ENCODE measurements around the gene SCAND1.
"Not testable (repeated sequence)": the region's sequence is repeated elsewhere in the genome, so short reads cannot be mapped to it uniquely, and the experiment has no call there.

Gene SCAND1

GRCh38 chr20:35954200-35954906, at the start of gene SCAND1:
TSS of gene SCAND1 (minus strand) at chr20:35954502. CDS start at chr20:35954284, 218 bp downstream.
- DNase-seq (ENCODE audit: low read depth) = peak; percentile 91
- H3K4me3 ChIP-seq (ENCODE audit: low read depth, low read length) = peak within 1 kb of the TSS; percentile 98
- TF ChIP-seq, protein P1, sequence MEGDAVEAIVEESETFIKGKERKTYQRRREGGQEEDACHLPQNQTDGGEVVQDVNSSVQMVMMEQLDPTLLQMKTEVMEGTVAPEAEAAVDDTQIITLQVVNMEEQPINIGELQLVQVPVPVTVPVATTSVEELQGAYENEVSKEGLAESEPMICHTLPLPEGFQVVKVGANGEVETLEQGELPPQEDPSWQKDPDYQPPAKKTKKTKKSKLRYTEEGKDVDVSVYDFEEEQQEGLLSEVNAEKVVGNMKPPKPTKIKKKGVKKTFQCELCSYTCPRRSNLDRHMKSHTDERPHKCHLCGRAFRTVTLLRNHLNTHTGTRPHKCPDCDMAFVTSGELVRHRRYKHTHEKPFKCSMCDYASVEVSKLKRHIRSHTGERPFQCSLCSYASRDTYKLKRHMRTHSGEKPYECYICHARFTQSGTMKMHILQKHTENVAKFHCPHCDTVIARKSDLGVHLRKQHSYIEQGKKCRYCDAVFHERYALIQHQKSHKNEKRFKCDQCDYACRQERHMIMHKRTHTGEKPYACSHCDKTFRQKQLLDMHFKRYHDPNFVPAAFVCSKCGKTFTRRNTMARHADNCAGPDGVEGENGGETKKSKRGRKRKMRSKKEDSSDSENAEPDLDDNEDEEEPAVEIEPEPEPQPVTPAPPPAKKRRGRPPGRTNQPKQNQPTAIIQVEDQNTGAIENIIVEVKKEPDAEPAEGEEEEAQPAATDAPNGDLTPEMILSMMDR (IDR thresholded peaks at IDR 0.05; ENCODE audit: low read depth, low read length, missing control alignments) = peak; percentile 98
- in situ Hi-C loops (cut with HindIII; ENCODE audit: low sequenced_read_pairs) = no loop called here

GRCh38 chr20:36004045-36004444, 49.7 kb upstream of the SCAND1 start:
- in situ Hi-C loops (cut with HindIII; ENCODE audit: low sequenced_read_pairs) = no loop called here

DNA sequence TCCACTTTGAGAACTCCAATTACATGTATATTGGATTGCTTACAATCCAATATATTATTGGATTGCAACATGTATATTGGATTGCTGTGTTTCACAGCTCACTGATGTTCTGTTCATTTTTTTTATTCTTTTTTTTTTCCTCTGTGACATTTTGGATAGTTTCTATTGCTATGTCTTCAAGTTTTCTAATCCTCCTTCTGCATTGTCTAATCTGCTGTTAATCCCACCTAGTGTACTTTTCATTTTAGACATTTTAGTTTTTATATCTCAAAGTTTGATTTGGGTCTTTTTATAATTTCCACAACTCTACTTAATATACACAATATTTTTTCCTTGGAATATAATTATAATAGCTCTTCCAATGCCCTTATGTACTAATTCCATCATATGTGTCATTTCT, 48.6 kb upstream of the SCAND1 start:
- TF ChIP-seq, protein P1 (IDR thresholded peaks at IDR 0.05; ENCODE audit: low read depth, low read length, missing control alignments) = no peak
- DNase-seq (ENCODE audit: low read depth) = no peak
- in situ Hi-C loops (cut with HindIII; ENCODE audit: low sequenced_read_pairs) = no loop called here
- H3K4me3 ChIP-seq (ENCODE audit: low read depth, low read length) = no peak overlapping the region

More at GRCh38 chr20:36004045-36004444, 49.7 kb upstream of the SCAND1 start:
- TF ChIP-seq, protein P1 (IDR thresholded peaks at IDR 0.05; ENCODE audit: low read depth, low read length, missing control alignments) = no peak
- no peak overlapping the region for H3K4me3 ChIP-seq (ENCODE audit: low read depth, low read length)
- DNase-seq (ENCODE audit: low read depth) = no peak

DNA sequence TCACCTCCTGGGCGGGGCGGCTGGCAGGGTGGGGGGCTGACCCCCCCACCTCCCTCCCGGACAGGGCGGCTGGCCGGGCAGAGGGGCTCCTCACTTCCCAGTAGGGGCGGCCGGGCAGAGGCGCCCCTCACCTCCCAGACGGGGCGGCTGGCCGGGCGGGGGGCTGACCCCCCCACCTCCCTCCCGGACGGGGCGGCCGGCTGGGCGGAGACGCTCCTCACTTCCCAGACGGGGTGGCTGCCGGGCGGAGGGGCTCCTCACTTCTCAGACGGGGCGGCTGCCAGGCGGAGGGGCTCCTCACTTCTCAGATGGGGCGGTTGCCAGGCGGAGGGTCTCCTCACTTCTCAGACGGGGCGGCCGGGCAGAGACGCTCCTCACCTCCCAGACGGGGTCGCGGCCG, 47.0 kb upstream of the SCAND1 start:
- H3K4me3 ChIP-seq (ENCODE audit: low read depth, low read length); in situ Hi-C loops (cut with HindIII; ENCODE audit: low sequenced_read_pairs); DNase-seq (ENCODE audit: low read depth): not testable (repeated sequence)

DNA sequence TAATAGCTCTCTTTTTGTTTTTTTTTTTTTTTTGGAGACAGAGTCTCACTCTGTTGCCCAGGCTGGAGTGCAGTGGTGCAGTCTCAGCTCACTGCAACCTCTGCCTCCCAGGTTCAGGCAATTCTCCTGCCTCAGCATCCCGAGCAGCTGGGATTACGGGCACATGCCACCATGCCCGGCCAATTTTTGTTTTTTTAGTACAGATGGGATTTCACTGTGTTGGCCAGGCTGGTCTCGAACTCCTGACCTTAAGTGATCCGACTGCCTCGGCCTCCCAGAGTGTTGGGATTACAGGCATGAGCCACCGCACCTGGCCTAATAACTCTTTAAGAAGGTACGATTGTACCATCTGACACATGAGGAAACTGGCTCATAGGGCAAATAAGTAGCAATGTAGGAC, 42.2 kb upstream of the SCAND1 start:
- DNase-seq (ENCODE audit: low read depth); H3K4me3 ChIP-seq (ENCODE audit: low read depth, low read length); in situ Hi-C loops (cut with HindIII; ENCODE audit: low sequenced_read_pairs): not testable (repeated sequence)

DNA sequence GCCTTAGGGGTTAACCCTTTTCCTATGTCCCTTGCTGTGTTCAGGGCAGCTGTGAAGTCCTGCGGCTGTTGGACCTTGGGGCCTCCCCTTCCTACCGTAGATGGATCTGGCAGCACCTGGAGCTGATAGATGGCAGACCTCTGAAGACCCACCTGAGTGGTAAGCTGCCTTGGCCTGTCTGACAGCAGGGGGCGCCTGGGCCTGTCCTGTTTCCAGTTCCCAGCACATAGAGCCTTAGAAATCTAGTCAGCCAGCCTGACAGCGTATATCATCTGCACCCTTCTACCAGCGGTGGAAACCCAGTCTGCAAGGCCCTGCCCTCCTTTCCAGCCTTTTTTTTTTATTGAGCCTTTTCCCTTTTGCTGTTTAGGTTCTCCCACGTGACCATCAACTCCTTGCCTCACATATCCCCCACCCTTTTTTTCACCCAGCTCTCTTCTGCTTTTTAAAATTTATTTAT, 40.7 kb upstream of the SCAND1 start:
- in situ Hi-C loops (cut with HindIII; ENCODE audit: low sequenced_read_pairs) = no loop called here

DNA sequence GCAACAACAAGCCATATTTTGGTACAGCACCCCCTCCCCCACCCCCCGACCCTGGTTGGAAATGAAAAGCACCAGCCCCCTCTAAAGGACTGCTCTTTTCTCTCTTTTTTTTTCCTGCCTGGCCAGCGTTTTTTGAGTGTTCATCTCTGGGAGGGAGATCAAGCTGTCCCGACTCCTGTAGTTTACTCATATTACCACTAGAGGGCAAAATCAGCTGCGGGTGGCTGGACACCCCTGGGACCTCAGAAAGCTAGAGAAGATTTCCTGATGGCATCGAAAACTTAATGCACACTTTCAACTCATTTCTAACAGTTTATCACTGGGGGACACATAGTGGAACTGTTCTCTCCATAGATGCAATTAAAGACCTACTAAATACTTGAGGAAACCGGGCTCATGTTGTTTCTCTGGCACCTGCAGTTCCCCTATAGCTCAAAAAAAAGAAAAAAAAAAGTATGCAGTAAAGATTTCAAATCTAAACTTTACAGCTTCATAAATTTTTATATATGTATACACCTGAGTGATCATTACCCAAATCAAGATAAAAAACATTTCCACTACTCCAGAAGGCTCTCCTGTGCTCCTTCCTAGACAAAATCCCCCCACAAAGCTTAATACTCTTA, 38.5 kb upstream of the SCAND1 start:
- TF ChIP-seq, protein P1 (IDR thresholded peaks at IDR 0.05; ENCODE audit: low read depth, low read length, missing control alignments) = peak; percentile 91
- H3K4me3 ChIP-seq (ENCODE audit: low read depth, low read length) = no peak overlapping the region
- in situ Hi-C loops (cut with HindIII; ENCODE audit: low sequenced_read_pairs) = no loop called here
- DNase-seq (ENCODE audit: low read depth) = peak; percentile 22

More for the DNA sequence above, 40.7 kb upstream of the SCAND1 start:
- DNase-seq (ENCODE audit: low read depth) = peak; percentile 69
- H3K4me3 ChIP-seq (ENCODE audit: low read depth, low read length) = no peak overlapping the region
- TF ChIP-seq, protein P1 (IDR thresholded peaks at IDR 0.05; ENCODE audit: low read depth, low read length, missing control alignments) = peak; percentile 93
